Colonic mucosa (tissue), 4 donors: Measurements from ENCODE around the gene BCL6. TPM values are rescaled to one million over a fixed set of nuclear protein-coding genes. Genes with fewer than 3 reads are reported as not detected.

Experiments used
- DNase-seq: peaks from one replicate; pipeline ENCODE4 v3.0.0-alpha.2; 2020
- H3K27ac ChIP-seq: fragments of 200-600 bp; one replicate; pipeline ENCODE4 v1.8.0; 2021
- H3K27me3 ChIP-seq: fragments of 200-600 bp; one replicate; pipeline ENCODE4 v1.8.0; 2021
- H3K36me3 ChIP-seq: fragments of 200-600 bp; one replicate; pipeline ENCODE4 v1.8.0; 2021
- H3K4me1 ChIP-seq: fragments of 200-600 bp; one replicate; pipeline ENCODE4 v1.8.0; 2021; ENCODE audit warnings: mild to moderate bottlenecking
- H3K4me3 ChIP-seq: fragments of 200-600 bp; one replicate; pipeline ENCODE4 v1.8.0; 2021
- H3K9ac ChIP-seq, 2 donors: one replicate each; pipeline ENCODE4 v1.7.0; 2013; ENCODE audit warnings: control low read depth in 2 of 2, low read depth in 2 of 2, low read length in 2 of 2
- H3K9me3 ChIP-seq: fragments of 200-600 bp; one replicate; pipeline ENCODE4 v1.8.0; 2021
- CTCF ChIP-seq: fragments of 200-600 bp; IDR thresholded peaks from one replicate; pipeline ENCODE4 v1.8.0; 2022; ENCODE audit warnings: antibody characterized with exemption, mild to moderate bottlenecking
- intact Hi-C: fragments of 100-400 bp; cut with DNase I; formaldehyde crosslinking; loops from one replicate; pipeline ENCODE4 v1.14.1; 2022
- total RNA-seq, 2 donors: library from RNA; stranded (reverse); fragmentation: NEBNext Ultra II Directional in 1 of 2; extraction: Animal tissue kit (Norgen Biotek cat#: 25700) in 1 of 2; gene quantifications; one replicate each; pipeline ENCODE4 v1.2.1, GENCODE V29; 2021
- donor health status: healthy.
- donor health status: DM: no; HTN: no; CAD: no.
- donor health status: DM: no; HTN: no; CAD: no.

The BCL6 gene
- total RNA-seq, 2 donors from 2014 or later, result 8.8 to 30.2 TPM

DNA sequence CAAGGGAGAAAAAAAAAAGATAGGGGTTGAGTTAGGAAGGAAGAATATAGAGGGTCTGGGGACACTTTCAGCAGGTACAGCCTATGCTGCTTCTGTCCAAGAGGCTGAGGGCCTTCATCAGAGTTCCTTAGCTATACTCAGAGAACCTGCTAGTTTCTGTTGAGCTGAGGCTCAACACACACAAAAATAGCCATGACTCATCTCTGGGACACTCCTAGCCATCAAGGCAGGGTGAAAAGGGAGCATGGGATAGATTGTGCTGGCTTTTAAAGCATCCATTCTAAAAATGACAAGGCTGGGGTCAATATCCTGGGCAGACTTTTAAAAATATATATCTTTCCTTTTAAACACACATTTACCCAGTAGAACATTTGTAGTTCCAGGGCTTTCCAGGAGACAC is 40.1 kb downstream of the BCL6 start:
- no peaks in the 10 kb centered on the region for H3K36me3 ChIP-seq
- DNase-seq, result no peak
- no peak overlapping the region for H3K4me3 ChIP-seq
- no peak overlapping the region for H3K9ac ChIP-seq
- H3K9me3 ChIP-seq, result no peaks in the 10 kb centered on the region
- no peak for TF ChIP-seq CTCF
- intact Hi-C loops, result no loop called here
- H3K4me1 ChIP-seq, result no peaks in the 10 kb centered on the region
- H3K27ac ChIP-seq, result no peak overlapping the region
- no peaks in the 10 kb centered on the region for H3K27me3 ChIP-seq

DNA sequence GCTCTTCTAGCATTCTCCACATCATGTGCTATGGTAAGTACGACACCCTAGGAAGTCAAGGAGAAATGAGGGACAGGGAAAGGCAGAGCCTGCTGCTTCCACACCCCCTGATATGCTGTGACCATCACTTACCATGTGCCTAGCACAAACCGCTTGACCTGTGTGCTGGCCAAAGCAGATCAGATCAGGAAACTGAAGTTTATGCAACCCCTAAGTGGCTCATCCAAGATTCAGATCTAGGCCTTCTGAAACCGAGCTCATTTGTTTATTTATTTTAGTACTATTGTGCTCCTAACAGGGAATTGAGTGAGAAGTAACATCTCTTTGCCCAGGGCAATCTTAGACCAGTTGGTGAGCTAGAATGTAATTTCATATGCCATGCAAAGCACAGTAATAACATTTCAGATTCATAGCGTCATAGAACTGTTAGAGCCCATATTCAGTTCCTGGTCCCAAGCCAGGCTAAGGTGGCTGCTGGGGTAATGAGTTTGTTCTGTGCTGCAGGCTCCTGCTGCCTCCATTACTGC is 42.7 kb downstream of the BCL6 start, which contains the start of gene RTP2:
TSS of gene RTP2 (minus strand) at position 51 of the 527 bp plus-strand sequence. CDS start 429 bp downstream, outside the sequence.
- Histone ChIP-seq H3K4me1 (no peaks in the 10 kb centered on the region), H3K9ac (no peak within 1 kb of the TSS), H3K4me3 (no peak within 1 kb of the TSS), H3K27me3 (no peaks in the 10 kb centered on the region), H3K27ac (no peak within 1 kb of the TSS), H3K36me3 (no peaks in the 10 kb centered on the region), H3K9me3 (no peaks in the 10 kb centered on the region)
- TF ChIP-seq CTCF, result no peak
- intact Hi-C loops, result no loop called here
- no peak for DNase-seq

- intact Hi-C loops, result no loop called here
- H3K36me3 ChIP-seq, result no peaks in the 10 kb centered on the region
- DNase-seq, result no peak
- no peaks in the 10 kb centered on the region for H3K4me1 ChIP-seq
- no peak for TF ChIP-seq CTCF
- H3K9me3 ChIP-seq, result no peaks in the 10 kb centered on the region
- no peaks in the 10 kb centered on the region for H3K27me3 ChIP-seq
- no peak overlapping the region for H3K4me3 ChIP-seq
- H3K9ac ChIP-seq, result no peak overlapping the region
- no peak overlapping the region for H3K27ac ChIP-seq
Observed at GRCh38 chr3:187700249-187700648, 45.0 kb downstream of the BCL6 start.

GRCh38 chr3:187698499-187699399 is 46.5 kb downstream of the BCL6 start:
- no peak for DNase-seq
- intact Hi-C loops, result no loop called here
- TF ChIP-seq CTCF, result no peak
- no peaks in the 10 kb centered on the region for H3K36me3 ChIP-seq
- H3K27me3 ChIP-seq, result no peaks in the 10 kb centered on the region
- no peaks in the 10 kb centered on the region for H3K9me3 ChIP-seq
- H3K27ac ChIP-seq, result no peak overlapping the region
- H3K4me3 ChIP-seq, result no peak overlapping the region
- H3K9ac ChIP-seq, result no peak overlapping the region
- no peaks in the 10 kb centered on the region for H3K4me1 ChIP-seq

DNA sequence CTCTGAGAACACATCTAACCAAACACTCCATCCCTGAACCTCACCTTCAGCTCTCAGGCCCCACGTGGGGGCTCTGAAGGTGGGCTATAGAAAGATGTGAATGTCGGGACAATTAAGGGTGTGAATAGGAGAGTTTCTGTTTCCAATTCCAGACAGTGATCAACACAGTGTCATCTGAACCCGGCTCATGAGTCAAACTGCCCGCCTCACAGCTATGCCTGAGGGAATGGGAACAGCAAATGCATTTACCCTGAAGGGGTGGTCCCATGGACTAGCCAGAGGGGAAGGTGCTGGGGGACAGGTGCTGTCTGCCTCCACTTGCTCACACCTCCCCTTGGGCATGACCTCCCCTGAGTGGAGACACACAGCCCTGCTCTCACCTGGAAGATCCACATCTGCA is 49.2 kb downstream of the BCL6 start:
- H3K4me1 ChIP-seq, result no peaks in the 10 kb centered on the region
- H3K9ac ChIP-seq, result no peak overlapping the region
- no peak for DNase-seq
- H3K27ac ChIP-seq, result no peak overlapping the region
- intact Hi-C loops, result no loop called here
- TF ChIP-seq CTCF, result no peak
- H3K9me3 ChIP-seq, result no peaks in the 10 kb centered on the region
- H3K27me3 ChIP-seq, result no peaks in the 10 kb centered on the region
- no peaks in the 10 kb centered on the region for H3K36me3 ChIP-seq
- H3K4me3 ChIP-seq, result no peak overlapping the region
